ENCODE measurements around the gene ZNF420. TPM values are rescaled to one million over a fixed set of nuclear protein-coding genes. Genes with fewer than 3 reads are reported as not detected.
"Not testable (repeated sequence)": the region's sequence is repeated elsewhere in the genome, so short reads cannot be mapped to it uniquely, and the experiment has no call there.

The ZNF420 gene
- 9.2 and 10.0 TPM in 2 replicates for total RNA-seq (2014; rRNA removed; shearing (Covaris generic))
- polyA plus RNA-seq (2014; cell fraction: nucleus; rRNA removed), result 5.3 and 6.4 TPM in 2 replicates

DNA sequence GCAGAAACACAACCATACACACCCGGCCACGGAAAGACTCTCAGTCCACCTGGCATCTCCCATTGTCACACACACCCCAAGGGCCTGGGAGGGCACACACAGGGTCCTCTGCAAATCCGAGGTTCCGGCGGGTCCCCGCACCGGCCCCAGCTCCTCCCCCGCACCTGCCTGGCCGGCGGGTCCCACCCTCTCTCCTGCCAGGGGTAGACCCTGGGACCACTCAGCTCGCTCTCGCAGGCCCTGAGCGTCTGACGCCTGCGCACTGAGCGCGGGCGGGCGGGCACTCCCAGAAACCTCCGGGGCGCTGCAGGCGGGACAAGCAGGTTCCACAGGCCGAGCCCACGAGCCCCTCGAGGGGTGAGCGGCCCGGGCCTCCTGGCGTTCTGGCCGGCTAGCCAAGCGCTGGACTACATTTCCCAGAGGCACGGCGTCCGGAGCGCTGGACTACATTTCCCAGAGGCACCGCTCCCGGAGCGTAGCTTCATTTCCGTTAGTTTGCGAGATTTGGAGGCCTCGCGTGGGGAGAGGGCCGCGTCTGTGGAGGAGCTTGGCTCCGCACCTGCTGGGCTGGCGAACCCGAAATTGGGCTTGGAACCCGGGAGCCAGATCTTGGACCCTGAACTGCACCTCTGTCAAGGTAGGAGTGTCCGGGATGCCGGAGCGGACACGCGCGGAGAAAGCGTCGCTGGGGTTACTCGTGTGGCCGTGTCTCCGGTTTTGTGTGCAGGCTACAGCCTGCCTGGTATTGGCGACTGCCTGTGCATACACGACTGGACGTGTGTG lies at the start of gene ZNF420:
Gene ZNF420, plus strand, starts transcription at position 500 of the 783 bp plus-strand sequence. CDS start 10,686 bp downstream, outside the sequence.
- DNase-seq (ENCODE audit: extremely low read depth, low read depth), result peak; percentile 90

DNA sequence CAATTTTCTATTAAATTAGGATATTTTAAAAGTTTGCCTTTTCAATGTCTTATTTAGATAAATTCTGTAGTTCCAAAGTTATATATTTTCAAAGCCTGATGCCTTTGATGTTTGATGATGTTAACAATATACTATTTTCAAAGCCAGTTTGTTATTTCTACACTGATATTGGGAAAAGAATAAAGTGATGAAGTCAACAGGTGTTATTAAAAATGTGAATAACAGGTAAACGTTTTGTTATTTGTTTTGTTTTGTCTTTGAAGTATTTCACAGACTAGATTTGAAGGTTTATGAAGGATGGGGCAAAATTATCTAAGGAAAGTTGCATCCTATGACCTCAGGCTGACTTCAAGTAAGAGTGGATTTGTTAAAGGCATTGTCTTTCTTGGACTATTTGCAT lies 33.1 kb upstream of the ZNF420 start:
- no peak for DNase-seq (ENCODE audit: extremely low read depth, low read depth)

DNA sequence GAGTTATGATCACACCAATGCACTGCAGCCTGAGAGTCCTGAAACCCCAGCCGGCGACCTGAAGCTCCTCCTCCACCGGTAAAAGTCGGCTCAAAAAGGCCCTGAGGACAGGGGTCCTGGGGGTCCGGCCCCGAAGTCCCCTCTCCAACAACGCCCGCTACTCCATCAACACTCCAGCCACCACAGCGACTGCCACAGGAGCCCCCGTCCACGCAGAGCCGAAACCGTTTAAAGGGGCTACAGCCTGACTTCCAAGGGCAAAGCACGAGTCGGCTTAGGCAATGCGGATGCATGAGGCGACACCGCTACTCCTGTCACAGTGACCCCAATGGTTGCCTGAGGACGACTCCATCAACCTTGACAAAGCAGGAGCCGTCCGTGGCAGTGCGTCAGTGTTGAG lies 22.9 kb upstream of the ZNF420 start:
- DNase-seq (ENCODE audit: extremely low read depth, low read depth), result no peak

DNA sequence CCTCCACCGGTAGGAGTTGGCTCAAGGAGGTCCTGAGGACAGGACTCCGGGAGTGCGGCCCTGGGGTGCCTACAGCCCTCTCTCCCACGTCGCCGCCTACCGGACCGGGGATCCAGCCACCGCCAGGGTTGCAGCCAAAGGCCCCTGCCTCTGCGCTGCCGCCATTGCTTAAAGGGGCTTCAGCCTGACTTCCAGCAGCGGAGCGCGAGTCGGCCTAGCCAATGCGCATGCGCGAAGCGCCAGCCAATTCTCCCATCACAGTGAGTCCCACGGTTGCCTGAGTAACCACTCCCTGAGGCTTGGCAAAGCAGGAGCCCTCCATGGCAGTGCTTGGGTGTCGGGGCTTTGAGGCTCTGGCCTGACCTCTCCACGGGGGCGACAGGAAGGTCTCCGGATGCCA lies 21.5 kb upstream of the ZNF420 start:
- no peak for DNase-seq (ENCODE audit: extremely low read depth, low read depth)

DNA sequence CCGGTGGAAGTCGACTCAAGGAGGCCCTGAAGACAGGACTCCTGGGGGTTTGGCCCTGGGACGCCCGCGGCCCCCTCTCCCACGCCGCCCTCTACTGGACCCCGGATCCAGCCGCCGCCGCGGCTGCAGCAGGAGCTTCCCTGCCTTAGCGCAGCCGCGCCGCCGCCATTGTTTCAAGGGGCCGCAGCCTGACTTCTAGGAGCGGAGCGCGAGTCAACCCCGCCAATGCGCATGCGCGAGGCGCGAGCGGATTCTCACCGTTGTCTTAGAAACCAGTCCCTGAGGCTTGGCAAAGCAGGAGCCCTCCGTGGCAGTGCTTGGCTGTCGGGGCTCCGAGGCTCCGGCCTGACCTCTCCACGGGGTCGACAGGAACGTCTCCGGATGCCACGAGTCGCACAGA lies 19.1 kb upstream of the ZNF420 start:
- no peak for DNase-seq (ENCODE audit: extremely low read depth, low read depth)

DNA sequence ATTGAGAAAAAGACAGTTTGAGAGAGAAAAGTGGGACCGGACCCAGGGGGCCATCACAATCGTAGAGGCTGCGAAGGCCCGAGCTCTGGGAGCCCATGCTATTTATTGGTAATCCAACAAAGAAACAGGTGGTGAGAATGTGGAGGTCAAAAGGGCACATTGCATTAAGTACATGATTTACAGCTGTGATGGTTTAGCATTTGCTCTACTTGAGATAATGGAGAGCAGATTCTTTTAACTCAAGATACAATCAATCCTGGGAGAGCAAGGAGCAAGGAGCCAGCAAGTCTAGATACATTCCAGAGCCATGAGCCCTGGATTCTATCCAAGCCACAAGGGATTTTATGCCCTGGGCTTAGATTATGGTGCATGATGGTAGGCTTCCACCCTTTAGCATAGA lies 13.3 kb upstream of the ZNF420 start:
- not testable (repeated sequence) for DNase-seq (ENCODE audit: extremely low read depth, low read depth)

DNA sequence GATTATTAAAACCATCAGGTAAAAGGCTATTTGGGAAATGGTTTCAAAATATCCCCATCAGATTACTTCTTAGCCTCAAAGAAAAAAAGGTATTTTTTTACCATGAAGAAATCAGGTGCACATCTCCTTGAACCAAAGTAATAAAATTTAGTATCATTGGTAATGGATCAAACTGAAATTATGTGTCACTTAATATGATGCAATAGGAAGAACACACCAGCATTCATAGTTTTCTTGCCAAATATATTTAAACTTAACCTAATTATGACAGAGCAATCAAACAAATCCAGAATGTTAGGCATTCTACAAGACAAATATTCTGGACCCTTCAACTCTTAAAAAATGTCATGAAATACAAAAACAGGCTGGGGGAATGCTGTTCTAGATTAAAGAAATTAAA lies 4.1 kb upstream of the ZNF420 start:
- no peak for DNase-seq (ENCODE audit: extremely low read depth, low read depth)

DNA sequence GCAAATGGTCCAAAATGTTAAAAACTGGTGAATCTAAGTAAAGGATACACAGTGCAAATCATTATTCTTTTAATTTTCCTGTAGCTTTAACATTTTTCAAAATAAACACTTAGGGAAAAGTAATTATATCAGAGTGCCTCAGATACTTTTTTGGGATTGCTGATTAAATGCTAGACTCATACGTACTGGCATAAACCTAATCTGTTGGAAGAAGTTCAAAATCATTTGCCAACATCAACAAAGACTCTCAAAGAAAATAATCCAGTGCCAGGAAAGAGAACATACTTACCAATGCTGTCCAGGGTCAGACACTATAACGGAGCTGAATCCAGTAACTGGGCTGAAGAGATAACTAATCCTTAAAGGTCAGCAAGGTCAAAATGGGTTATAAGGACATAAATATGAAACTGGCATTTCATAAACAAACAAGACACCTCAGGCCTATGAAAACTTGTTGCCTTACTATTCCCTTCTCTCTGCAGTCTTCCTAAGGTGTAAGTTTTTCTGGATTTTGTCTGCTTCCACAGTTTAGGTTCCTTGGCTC lies 3.3 kb upstream of the ZNF420 start:
- no peak for DNase-seq (ENCODE audit: extremely low read depth, low read depth)

DNA sequence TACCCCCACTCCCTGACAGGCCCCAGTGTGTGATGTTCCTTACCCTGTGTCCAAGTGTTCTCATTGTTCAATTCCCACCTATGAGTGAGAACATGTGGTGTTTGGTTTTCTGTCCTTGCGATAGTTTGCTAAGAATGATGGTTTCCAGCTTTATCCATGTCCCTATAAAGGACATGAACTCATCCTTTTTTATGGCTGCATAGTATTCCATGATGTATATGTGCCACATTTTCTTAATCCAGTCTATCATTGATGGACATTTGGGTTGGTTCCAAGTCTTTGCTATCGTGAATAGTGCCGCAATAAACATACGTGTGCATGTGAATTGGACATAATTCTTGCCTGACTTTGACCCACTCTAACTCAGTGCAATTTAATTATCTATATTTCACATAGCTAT lies 1.7 kb upstream of the ZNF420 start:
- DNase-seq (ENCODE audit: extremely low read depth, low read depth), result not testable (repeated sequence)

DNA sequence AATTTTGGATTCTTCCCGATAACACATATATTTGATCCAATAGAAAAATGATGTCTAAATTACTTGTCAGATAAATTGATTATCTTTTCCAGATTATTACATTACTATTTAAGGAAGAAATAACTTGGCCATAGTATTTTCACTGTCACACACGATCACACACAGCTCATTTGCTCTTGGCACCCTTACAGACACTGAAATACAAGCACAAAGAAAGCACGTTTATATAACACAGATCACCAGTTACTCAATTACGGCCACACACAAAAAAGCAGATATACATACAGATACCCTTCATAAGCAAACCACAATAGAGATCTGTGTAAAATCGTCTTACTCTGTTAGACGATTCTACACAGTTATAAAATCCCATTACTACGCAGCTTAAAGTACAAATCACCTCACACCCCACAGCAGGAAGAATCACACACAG lies 716 bp upstream of the ZNF420 start:
- no peak for DNase-seq (ENCODE audit: extremely low read depth, low read depth)

DNA sequence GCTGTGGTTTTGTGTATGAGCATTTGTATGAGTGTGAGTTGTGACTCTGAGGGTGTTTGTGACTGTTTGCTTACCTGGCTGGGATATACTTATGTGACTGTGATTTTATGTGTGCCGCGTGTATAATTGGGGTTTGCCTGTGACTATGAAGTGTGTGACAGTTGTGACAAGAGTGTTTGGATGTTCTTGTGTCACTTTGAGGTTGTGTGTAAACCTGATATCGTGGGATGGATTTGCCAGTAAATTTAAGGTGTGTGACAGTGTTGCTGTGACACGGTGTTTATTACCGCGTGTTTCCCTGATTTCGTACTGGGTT lies 442 bp downstream of the ZNF420 start:
- DNase-seq (ENCODE audit: extremely low read depth, low read depth), result no peak

DNA sequence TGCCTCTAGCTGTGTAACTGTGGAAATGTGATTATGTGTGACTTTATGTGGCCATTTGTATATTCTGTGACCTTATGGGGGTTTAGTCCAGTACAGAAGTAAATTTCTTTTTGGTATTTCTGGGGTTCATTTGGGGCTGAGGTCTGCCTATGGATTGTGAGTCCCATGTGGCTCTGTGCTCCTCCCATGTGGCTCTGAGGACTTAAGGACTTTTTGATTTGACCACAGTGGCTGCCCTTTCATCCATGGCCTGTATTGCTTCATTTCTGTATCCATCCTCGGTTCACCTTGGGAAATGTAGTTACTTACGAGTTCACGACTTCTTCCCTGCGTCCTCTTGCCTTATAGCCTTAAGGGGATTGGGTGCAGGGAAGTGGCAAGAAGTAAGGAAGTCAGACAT lies 1.0 kb downstream of the ZNF420 start:
- DNase-seq (ENCODE audit: extremely low read depth, low read depth), result no peak

DNA sequence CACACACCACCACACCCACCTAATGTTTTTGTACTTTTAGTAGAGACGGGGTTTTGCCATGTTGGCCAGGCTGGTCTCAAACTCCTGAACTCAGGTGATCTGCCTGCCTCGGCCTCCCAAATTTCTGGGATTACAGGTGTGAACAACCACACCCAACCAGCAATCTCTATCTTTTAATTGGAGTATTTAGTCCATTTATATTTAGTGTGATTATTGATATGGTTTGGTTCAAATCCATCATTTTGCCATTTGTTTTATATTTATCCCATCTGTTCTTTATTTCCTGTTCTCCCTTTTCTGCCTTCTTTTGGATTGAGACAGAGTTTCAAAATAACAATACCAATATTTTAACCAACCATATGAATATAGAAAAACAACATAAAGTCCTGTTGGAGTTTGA lies 4.1 kb downstream of the ZNF420 start:
- DNase-seq (ENCODE audit: extremely low read depth, low read depth), result no peak

DNA sequence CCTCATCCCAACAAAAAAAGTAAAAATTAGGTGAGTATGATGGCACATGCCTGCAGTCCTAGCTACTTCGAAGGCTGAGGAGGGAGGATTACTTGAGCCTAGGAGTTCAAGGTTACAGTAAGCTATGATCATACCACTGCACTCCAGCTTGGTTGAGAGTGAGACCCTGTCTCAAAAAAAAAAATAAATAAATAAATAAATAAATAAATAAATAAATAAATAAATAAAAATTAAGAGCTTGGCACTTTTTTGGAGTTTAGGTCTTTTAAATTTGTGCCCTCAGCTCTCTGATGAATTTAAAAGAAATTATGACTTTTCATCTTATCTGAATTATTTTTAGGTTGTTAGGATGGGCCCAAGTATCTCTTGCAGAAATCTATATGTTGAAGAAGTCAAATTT lies 8.9 kb downstream of the ZNF420 start:
- no peak for DNase-seq (ENCODE audit: extremely low read depth, low read depth)

DNA sequence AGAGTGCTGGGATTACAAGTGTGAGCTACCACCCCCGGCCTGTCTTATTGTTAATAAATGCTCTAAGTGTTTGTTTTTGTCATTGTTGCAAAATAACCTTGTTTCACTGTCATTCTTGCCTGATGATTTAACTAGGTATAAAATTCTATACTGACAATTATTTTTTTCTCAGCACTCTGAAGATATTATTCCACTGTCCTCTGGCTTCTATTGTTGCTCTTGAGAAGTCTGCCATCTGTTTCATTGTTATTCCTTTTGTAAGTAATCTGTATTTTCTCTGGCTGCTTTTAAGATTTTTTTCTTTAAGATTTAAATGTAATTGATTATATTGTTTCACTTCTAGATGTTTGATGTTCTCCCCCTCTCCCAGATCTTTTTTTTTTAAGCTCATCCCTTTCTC lies 17.6 kb downstream of the ZNF420 start:
- DNase-seq (ENCODE audit: extremely low read depth, low read depth), result no peak

DNA sequence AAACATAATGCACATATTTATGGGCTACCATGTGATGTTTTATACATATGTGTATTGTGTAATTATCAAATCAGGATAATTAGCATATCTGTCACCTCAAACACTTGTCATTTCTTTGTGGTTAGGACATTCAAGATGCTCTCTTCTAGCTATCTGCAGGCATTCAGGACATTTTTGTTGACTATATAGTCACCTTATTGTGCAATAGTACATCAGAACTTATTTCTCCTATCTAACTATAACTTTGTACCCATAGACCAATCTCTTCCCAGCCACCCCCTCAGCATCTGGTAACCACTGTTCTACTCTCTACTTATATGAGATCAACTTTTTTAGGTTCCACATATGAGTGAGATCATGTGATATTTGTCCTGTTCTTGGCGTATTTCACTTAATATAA lies 20.3 kb downstream of the ZNF420 start:
- no peak for DNase-seq (ENCODE audit: extremely low read depth, low read depth)

DNA sequence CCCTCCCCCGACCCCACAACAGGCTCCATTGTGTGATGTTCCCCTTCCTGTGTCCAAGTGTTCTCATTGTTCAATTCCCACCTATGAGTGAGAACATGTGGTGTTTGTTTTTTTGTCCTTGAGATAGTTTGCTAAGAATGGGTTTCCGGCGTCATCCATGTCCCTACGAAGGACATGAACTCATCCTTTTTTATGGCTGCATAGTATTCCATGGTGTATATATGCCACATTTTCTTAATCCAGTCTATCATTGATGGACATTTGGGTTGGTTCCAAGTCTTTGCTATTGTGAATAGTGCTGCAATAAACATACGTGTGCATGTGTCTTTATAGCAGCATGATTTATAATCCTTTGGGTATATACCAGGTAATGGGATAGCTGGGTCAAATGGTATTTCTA lies 25.9 kb downstream of the ZNF420 start:
- not testable (repeated sequence) for DNase-seq (ENCODE audit: extremely low read depth, low read depth)

DNA sequence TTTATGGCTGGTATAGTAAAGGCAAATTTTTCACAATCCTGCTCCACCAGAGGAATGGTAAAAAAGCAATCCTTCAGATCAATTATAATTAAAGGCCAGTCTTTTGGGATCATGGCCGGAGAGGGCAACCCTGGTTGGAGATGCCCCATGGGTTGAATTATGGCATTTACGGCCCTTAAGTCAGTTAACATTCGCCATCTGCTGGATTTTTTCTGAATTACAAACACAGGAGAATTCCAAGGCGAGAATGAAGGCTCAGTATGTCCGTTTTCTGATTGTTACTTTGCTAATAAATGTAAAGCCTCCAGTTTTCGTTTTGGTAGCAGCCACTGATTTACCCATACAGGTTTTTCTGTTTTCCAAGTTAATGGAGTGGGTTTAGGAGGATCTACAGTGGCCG lies 33.5 kb downstream of the ZNF420 start:
- DNase-seq (ENCODE audit: extremely low read depth, low read depth), result not testable (repeated sequence)

DNA sequence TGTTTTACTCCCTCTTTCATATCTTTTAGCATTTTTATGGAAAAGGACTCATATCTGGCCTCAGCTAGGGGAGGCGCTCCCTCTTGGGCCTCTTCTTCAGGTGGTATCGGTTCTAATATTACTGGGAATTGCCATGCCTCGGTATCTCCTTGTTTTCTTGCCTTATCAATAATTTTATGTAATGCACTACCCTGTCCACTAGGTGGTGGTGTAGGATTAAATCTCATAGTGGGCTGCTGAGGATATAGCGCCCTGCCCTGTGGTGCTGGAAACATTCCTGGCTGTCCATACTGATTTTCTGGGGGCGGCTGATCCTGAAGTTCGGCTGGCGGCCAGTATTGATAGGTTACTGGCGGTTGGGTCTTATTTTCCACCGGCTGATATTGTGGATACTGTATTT lies 35.8 kb downstream of the ZNF420 start:
- DNase-seq (ENCODE audit: extremely low read depth, low read depth), result no peak

DNA sequence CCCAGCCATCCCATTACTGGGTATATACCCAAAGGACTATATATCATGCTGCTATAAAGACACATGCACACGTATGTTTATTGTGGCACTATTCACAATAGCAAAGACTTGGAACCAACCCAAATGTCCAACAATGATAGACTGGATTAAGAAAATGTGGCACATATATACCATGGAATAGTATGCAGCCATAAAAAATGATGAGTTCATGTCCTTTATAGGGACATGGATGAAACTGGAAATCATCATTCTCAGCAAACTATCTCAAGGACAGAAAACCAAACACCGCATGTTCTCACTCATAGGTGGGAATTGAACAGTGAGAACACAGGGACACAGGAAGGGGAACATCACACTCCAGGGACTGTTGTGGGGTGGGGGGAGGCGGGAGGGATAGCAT lies 43.9 kb downstream of the ZNF420 start:
- DNase-seq (ENCODE audit: extremely low read depth, low read depth), result not testable (repeated sequence)

DNA sequence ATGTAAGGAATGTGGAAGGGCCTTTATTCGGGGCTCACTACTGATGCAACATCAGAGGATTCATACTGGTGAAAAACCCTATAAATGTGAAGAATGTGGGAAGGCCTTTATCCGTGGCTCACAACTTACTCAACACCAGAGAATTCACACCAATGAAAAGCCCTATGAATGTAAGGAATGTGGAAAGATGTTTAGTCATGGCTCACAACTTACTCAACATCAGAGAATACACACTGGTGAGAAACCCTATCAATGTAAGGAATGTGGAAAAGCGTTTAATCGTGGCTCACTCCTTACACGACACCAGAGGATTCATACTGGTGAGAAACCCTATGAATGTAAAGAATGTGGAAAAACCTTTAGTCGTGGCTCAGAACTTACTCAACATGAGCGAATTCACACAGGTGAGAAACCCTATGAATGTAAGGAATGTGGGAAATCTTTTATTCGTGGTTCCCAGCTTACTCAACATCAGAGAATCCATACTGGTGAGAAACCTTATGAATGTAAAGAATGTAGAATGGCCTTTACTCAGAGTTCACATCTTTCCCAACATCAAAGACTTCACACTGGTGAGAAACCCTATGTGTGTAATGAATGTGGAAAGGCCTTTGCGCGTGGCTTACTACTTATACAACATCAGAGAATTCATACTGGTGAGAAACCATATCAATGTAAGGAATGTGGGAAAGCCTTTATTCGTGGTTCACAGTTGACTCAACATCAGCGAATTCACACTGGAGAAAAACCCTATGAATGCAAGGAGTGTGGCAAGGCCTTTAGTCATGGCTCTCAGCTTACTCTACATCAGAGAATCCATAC lies 50.0 kb downstream of the ZNF420 start:
- DNase-seq (ENCODE audit: extremely low read depth, low read depth), result no peak

DNA sequence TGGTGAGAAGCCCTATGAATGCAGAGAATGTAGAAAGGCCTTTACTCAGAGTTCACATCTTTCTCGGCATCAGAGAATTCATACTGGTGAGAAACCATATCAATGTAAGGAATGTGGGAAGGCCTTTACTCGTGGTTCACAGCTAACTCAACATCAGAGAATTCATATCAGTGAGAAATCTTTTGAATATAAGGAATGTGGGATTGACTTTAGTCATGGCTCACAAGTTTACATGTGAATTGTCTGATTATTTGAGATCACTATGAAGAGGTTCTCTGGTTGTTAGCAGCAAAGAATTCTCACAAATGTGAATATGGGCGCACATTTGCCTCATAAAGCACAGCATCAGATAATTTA lies 50.6 kb downstream of the ZNF420 start:
- DNase-seq (ENCODE audit: extremely low read depth, low read depth), result no peak
